Ovary (tissue), 1 donor: ENCODE data around the gene WBP1L.
"Not testable (repeated sequence)": the region's sequence is repeated elsewhere in the genome, so short reads cannot be mapped to it uniquely, and the experiment has no call there.

Experiments
- EP300 ChIP-seq: sonication (generic); formaldehyde crosslinking; IDR thresholded peaks from one replicate; pipeline ENCODE4 v1.6.1; 2017; ENCODE audit warnings: antibody characterized with exemption
- POLR2A ChIP-seq: fragments of 450-650 bp; IDR thresholded peaks from one replicate; pipeline ENCODE4 v1.6.1; 2017; ENCODE audit warnings: antibody characterized with exemption, mild to moderate bottlenecking, moderate library complexity

DNA sequence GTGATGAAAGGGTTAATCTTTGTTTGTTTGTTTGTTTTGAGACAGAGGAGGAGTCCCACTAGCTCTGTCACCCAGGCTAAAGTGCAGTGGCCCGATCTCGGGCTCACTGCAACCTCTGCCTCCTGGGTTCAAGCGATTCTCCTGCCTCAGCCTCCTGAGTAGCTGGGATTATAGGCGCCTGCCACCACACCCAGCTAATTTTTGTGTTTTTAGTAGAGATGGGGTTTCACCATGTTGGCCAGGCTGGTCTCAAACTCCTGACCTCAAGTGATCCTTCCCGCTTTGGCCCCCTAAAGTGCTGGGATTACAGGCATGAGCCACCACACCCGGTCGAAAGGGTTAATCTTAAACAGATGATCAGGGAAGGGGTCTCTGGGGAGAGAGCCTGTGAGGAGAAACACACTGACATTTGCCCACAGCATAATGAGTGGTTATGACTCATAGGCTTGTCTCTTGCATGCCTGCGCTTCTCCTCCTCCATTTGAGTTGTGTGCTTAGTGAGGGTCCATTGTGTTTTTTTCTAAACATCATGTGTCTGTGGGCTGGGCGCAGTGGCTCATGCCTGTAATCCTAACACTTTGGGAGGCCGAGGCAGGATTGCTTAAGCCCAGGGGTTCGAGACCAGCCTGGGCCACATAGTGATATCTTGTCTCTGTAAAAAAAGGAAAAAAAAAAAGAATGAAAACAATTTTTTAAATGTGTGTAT lies 112.1 kb downstream of the WBP1L start:
- not testable (repeated sequence) for TF ChIP-seq POLR2A, EP300
